ENCODE data around the gene TLCD1.
"Not testable (repeated sequence)": the region's sequence is repeated elsewhere in the genome, so short reads cannot be mapped to it uniquely, and the experiment has no call there.

The TLCD1 gene

GRCh38 chr17:28729950-28730330, 3.9 kb upstream of the TLCD1 start:
- no peak for DNase-seq (ENCODE audit: low read depth in 2 of 2)

- DNase-seq (ENCODE audit: low read depth in 2 of 2): peak; percentile 90 to 95
Observed at GRCh38 chr17:28728364-28729200, 2.5 kb upstream of the TLCD1 start, which contains the start of gene NEK8. Gene NEK8, plus strand, starts transcription at chr17:28728788. Its CDS starts 26 bp downstream, at chr17:28728814.

- peak; percentile 79 to 82 for DNase-seq (ENCODE audit: low read depth in 2 of 2)
Observed at GRCh38 chr17:28726627-28727491, 826 bp upstream of the TLCD1 start.

- no peak for DNase-seq (ENCODE audit: low read depth in 2 of 2)
Observed at GRCh38 chr17:28725660-28726225, 290 bp downstream of the TLCD1 start.

- DNase-seq (ENCODE audit: low read depth in 2 of 2): no peak
Observed at GRCh38 chr17:28725166-28725659, 820 bp downstream of the TLCD1 start.

- no peak for DNase-seq (ENCODE audit: low read depth in 2 of 2)
Observed at GRCh38 chr17:28724500-28725165, 1.4 kb downstream of the TLCD1 start.

- DNase-seq (ENCODE audit: low read depth in 2 of 2): not testable (repeated sequence)
Observed at GRCh38 chr17:28723836-28724499, 2.1 kb downstream of the TLCD1 start.

GRCh38 chr17:28723159-28723835, 2.7 kb downstream of the TLCD1 start:
- no peak for DNase-seq (ENCODE audit: low read depth in 2 of 2)

GRCh38 chr17:28722417-28723158, 3.4 kb downstream of the TLCD1 start:
- no peak for DNase-seq (ENCODE audit: low read depth in 2 of 2)

- not testable (repeated sequence) for DNase-seq (ENCODE audit: low read depth in 2 of 2)
Observed at GRCh38 chr17:28720997-28721329, 5.1 kb downstream of the TLCD1 start.

- no peak for DNase-seq (ENCODE audit: low read depth in 2 of 2)
Observed at GRCh38 chr17:28720247-28720996, 5.6 kb downstream of the TLCD1 start.

- no peak for DNase-seq (ENCODE audit: low read depth in 2 of 2)
Observed at GRCh38 chr17:28719021-28719433, 7.0 kb downstream of the TLCD1 start.

GRCh38 chr17:28718333-28719020, 7.6 kb downstream of the TLCD1 start:
- DNase-seq (ENCODE audit: low read depth in 2 of 2): no peak

GRCh38 chr17:28717578-28718332, 8.3 kb downstream of the TLCD1 start, which contains the start of gene RAB34:
Gene RAB34, minus strand, starts transcription at chr17:28717868. Its CDS starts 602 bp downstream, at chr17:28717266.
- no peak for DNase-seq (ENCODE audit: low read depth in 2 of 2)

GRCh38 chr17:28716740-28717577, 9.1 kb downstream of the TLCD1 start:
- DNase-seq (ENCODE audit: low read depth in 2 of 2): no peak

GRCh38 chr17:28715217-28715616, 10.8 kb downstream of the TLCD1 start:
- no peak for DNase-seq (ENCODE audit: low read depth in 2 of 2)

GRCh38 chr17:28714281-28714680, 11.8 kb downstream of the TLCD1 start:
- DNase-seq (ENCODE audit: low read depth in 2 of 2): no peak
